ENCODE results near the gene ZNF716.

DNA sequence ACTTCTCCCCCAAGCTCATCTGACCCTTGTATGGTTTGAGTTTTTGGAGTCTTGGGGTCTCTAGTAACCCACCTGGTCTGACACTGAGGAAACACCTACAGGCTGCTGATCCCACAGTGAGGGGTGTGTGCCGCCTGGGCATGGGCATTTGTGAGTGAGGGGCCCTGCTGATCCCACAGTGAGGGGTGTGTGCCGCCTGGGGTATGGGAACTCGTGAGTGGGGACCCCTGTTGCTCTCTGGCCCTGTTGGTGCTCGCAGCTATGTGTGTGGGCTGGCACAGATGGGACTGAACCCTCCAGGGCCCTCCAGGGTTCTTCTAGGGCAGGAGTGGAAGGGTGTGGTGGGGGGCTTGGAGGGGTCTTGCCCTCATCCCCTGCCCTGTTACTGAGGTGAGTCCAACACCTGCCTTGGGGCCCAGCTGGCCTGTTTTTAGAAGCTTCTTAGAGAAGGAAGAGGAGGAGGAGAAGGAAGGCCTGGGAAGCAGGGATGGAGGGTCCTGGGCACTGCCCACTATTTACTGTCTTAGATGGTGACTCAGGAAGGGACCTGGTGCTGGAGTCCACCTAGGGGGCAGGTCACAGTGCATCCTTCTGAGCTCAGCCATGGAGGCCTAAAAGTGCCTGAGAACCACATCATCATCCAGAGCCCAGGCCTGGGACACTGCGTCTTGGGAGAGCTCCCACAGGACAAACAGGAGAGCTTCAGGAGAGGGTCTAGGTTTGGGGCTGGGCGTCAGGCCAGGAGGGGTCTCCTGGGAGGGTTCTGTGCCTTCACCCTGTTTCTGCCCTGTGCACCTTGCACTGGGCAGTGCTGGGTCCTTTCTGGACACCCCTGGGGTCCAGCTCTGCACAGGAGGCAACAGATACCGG is 36.2 kb upstream of the ZNF716 start:
- TF ChIP-seq POLR2A (IDR thresholded peaks at IDR 0.05), result no peak
- TF ChIP-seq, protein P1, sequence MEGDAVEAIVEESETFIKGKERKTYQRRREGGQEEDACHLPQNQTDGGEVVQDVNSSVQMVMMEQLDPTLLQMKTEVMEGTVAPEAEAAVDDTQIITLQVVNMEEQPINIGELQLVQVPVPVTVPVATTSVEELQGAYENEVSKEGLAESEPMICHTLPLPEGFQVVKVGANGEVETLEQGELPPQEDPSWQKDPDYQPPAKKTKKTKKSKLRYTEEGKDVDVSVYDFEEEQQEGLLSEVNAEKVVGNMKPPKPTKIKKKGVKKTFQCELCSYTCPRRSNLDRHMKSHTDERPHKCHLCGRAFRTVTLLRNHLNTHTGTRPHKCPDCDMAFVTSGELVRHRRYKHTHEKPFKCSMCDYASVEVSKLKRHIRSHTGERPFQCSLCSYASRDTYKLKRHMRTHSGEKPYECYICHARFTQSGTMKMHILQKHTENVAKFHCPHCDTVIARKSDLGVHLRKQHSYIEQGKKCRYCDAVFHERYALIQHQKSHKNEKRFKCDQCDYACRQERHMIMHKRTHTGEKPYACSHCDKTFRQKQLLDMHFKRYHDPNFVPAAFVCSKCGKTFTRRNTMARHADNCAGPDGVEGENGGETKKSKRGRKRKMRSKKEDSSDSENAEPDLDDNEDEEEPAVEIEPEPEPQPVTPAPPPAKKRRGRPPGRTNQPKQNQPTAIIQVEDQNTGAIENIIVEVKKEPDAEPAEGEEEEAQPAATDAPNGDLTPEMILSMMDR (IDR thresholded peaks at IDR 0.05), result no peak

All from right lobe of liver (tissue), 4 donors.